ENCODE measurements around the gene SSTR3. TPM values are rescaled to one million over a fixed set of nuclear protein-coding genes. Genes with fewer than 3 reads are reported as not detected.

The SSTR3 gene
- total and polyA plus RNA-seq, 2 of the 4 experiments (the other 2 are of a cell fraction): under 0.01 to 0.07 TPM

DNA sequence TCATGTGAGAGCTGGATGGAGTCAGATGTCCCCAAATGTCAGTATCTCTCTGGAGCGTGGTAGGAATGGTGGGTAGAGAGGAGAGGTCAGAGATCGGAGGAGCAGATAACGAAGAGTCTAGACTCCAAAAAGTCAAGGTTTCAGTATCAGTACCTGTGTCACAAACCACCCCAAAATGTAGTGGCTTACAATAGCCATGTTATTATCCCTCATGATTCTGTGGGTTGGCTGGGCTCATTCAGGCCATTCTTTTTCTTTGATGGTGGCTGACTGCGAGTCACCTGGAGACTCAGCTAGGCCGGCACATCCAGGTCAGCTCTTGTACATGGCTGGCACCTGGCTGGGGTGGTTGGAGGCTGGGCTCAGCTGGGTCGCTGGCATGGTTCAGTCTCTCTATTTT is 7.3 kb upstream of the SSTR3 start:
- Histone ChIP-seq H3K9me1 (ENCODE audit: insufficient read depth, low read length) (no peaks in the 10 kb centered on the region), H2BK15ac (ENCODE audit: low read depth, low read length) (no peak overlapping the region), H2BK120ac (ENCODE audit: low read depth, low read length) (no peak overlapping the region), H3K4ac (ENCODE audit: low read depth, low read length) (no peak overlapping the region), H3K9ac (ENCODE audit: low read depth, low read length) (no peak overlapping the region), H2BK20ac (ENCODE audit: low read depth, low read length) (no peak overlapping the region), H4K5ac (ENCODE audit: low read depth, low read length) (no peak overlapping the region), H3K9me3 (ENCODE audit: control insufficient read depth, insufficient read depth, low read length) (peaks cover 6% of the 10 kb centered on the region), H3K36me3 (ENCODE audit: control insufficient read depth, insufficient read depth, low read length) (no peaks in the 10 kb centered on the region), H3K79me1 (ENCODE audit: low read depth in 1 of 2, low read length in 2 of 2) (no peaks in the 10 kb centered on the region), H3K14ac (replicated peaks; ENCODE audit: low read depth, low read length) (no peak overlapping the region), H3K27me3 (ENCODE audit: control insufficient read depth, insufficient read depth, low read length) (peaks cover 35% of the 10 kb centered on the region), H2BK5ac (ENCODE audit: low read depth, low read length, poor library complexity, severe bottlenecking) (no peak overlapping the region), H3K4me3 (ENCODE audit: insufficient read depth, low read depth, low read length) (no peak overlapping the region), H4K91ac (ENCODE audit: insufficient read depth, low read depth, low read length) (no peak overlapping the region), H3K56ac (ENCODE audit: extremely low read depth, insufficient read depth, low read length) (no peak overlapping the region), H3K27ac (ENCODE audit: insufficient read depth, low read length) (no peak overlapping the region), H3K4me1 (ENCODE audit: control insufficient read depth, insufficient read depth, low read length) (no peaks in the 10 kb centered on the region), H2AK9ac (replicated peaks; ENCODE audit: low read depth, low read length, poor library complexity) (no peak overlapping the region), H4K8ac (ENCODE audit: low read depth in 2 of 2, low read length in 2 of 2) (no peak overlapping the region), H3K4me2 (ENCODE audit: low read depth, low read length) (no peak overlapping the region), H2AFZ (replicated peaks; ENCODE audit: low read length, poor library complexity) (no peak overlapping the region), H3K23ac (ENCODE audit: low read depth, low read length) (no peak overlapping the region), H3K18ac (ENCODE audit: low read depth, low read length) (no peak overlapping the region), H4K20me1 (ENCODE audit: insufficient read depth, low read length) (no peaks in the 10 kb centered on the region), H2AK5ac (ENCODE audit: low read depth, low read length) (no peak overlapping the region)
- ATAC-seq (ENCODE audit: low read depth) (no peak), DNase-seq (no peak)
- in situ Hi-C loops (cut with MboI; ENCODE audit: low sequenced_read_pairs): no loop called here
- CTCF ChIA-PET: interaction anchor here (1.1 kb wide), 1 partner anchor 10 kb away, joined by 3 read pairs; no protein-coding TSS in a partner anchor
- BruUV-seq (replicated peaks): no TSS peak
- TF ChIP-seq SMC3 (IDR thresholded peaks at IDR 0.05; ENCODE audit: low read depth, low read length): no peak
- no peak for TF ChIP-seq USF2 (IDR thresholded peaks at IDR 0.05; ENCODE audit: low read depth, low read length)
- TF ChIP-seq RCOR1 (IDR thresholded peaks at IDR 0.05; ENCODE audit: insufficient replicate concordance, low read length): no peak
- no peak for TF ChIP-seq MXI1 (IDR thresholded peaks at IDR 0.05; ENCODE audit: borderline replicate concordance, low read depth, low read length)
- no peak for TF ChIP-seq RFX5 (IDR thresholded peaks at IDR 0.05; ENCODE audit: low read depth, low read length)
- no peak for TF ChIP-seq FOS (IDR thresholded peaks at IDR 0.05; ENCODE audit: low read depth, low read length)
- TF ChIP-seq RAD21 (IDR thresholded peaks at IDR 0.05; ENCODE audit: low read length): no peak
- no peak for TF ChIP-seq NFE2L2 (IDR thresholded peaks at IDR 0.05; ENCODE audit: low read depth, low read length)
- no peak for TF ChIP-seq BHLHE40 (IDR thresholded peaks at IDR 0.05; ENCODE audit: low read depth, low read length)
- TF ChIP-seq, protein P1, sequence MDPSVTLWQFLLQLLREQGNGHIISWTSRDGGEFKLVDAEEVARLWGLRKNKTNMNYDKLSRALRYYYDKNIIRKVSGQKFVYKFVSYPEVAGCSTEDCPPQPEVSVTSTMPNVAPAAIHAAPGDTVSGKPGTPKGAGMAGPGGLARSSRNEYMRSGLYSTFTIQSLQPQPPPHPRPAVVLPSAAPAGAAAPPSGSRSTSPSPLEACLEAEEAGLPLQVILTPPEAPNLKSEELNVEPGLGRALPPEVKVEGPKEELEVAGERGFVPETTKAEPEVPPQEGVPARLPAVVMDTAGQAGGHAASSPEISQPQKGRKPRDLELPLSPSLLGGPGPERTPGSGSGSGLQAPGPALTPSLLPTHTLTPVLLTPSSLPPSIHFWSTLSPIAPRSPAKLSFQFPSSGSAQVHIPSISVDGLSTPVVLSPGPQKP (IDR thresholded peaks at IDR 0.05; ENCODE audit: borderline replicate concordance, low read depth, low read length): no peak
- TF ChIP-seq MAZ (IDR thresholded peaks at IDR 0.05; ENCODE audit: borderline replicate concordance, low read depth, low read length): no peak
- TF ChIP-seq CHD1 (IDR thresholded peaks at IDR 0.05; ENCODE audit: low read depth, low read length): no peak
- TF ChIP-seq MAFK (IDR thresholded peaks at IDR 0.05; ENCODE audit: low read depth, low read length): no peak
- TF ChIP-seq CEBPB (IDR thresholded peaks at IDR 0.05; ENCODE audit: low read depth, low read length): no peak
- no peak for TF ChIP-seq CTCF (conservative IDR thresholded peaks at IDR 0.05; ENCODE audit: low read depth, low read length)
- no peak for TF ChIP-seq POLR2A (IDR thresholded peaks at IDR 0.05; ENCODE audit: low read depth, low read length)
- 100% methylated on average over 1 of the region's 6 CpGs; no CpG with 5 or more reads in 1 of the 2 experiments for WGBS, 2 experiments (ENCODE audit: extremely low coverage in 2 of 2, insufficient read length in 1 of 2)
- dilution Hi-C loops (cut with HindIII; ENCODE audit: low sequenced_read_pairs, unreplicated experiment): no loop called here
- POLR2A ChIA-PET (ENCODE audit: unreplicated experiment): no interaction called here
- intact Hi-C loops (cut with micrococcal nuclease): no loop called here
